Retinal pigment epithelial cell (primary cell): Measurements from ENCODE around the gene NBAS.
"Not testable (repeated sequence)": the region's sequence is repeated elsewhere in the genome, so short reads cannot be mapped to it uniquely, and the experiment has no call there.

Experiments
- DNase-seq: peaks from one replicate; pipeline ENCODE4 v3.0.0-alpha.2; 2010; ENCODE audit warnings: low read depth
- H3K4me3 ChIP-seq: 2 replicates; pipeline ENCODE4 v1.5.1; 2011; ENCODE audit warnings: mild to moderate bottlenecking, low read length, control low read depth, moderate library complexity
- CTCF ChIP-seq: conservative IDR thresholded peaks from 2 replicates; pipeline ENCODE4 v1.5.1; 2011; ENCODE audit warnings: low read depth, low read length, control low read depth, inconsistent platforms

The NBAS gene

GRCh38 chr2:15220603-15221002, 340.5 kb downstream of the NBAS start:
- no peak for DNase-seq
- H3K4me3 ChIP-seq, result no peak overlapping the region
- TF ChIP-seq CTCF, result no peak

GRCh38 chr2:15218423-15219086, 342.6 kb downstream of the NBAS start:
- H3K4me3 ChIP-seq, result no peak overlapping the region
- no peak for TF ChIP-seq CTCF
- no peak for DNase-seq

- DNase-seq, result no peak
- TF ChIP-seq CTCF, result no peak
Measured at GRCh38 chr2:15212249-15212648, 348.9 kb downstream of the NBAS start.

GRCh38 chr2:15210542-15210941, 350.6 kb downstream of the NBAS start:
- not testable (repeated sequence) for DNase-seq, H3K4me3 ChIP-seq

More at GRCh38 chr2:15212249-15212648, 348.9 kb downstream of the NBAS start:
- no peak overlapping the region for H3K4me3 ChIP-seq

GRCh38 chr2:15206419-15206818, 354.7 kb downstream of the NBAS start:
- DNase-seq, result no peak
- no peak for TF ChIP-seq CTCF
- no peak overlapping the region for H3K4me3 ChIP-seq

GRCh38 chr2:15205562-15205961, 355.6 kb downstream of the NBAS start:
- no peak for DNase-seq
- TF ChIP-seq CTCF, result no peak
- no peak overlapping the region for H3K4me3 ChIP-seq

- no peak for DNase-seq
- H3K4me3 ChIP-seq, result no peak overlapping the region
- TF ChIP-seq CTCF, result no peak
Measured at GRCh38 chr2:15201009-15201408, 360.1 kb downstream of the NBAS start.

GRCh38 chr2:15200581-15200980, 360.6 kb downstream of the NBAS start:
- no peak for TF ChIP-seq CTCF
- no peak for DNase-seq

More at GRCh38 chr2:15200581-15200980, 360.6 kb downstream of the NBAS start:
- no peak overlapping the region for H3K4me3 ChIP-seq
